H9 (cell line): Measurements from ENCODE around the gene RNF224. TPM values are rescaled to one million over a fixed set of nuclear protein-coding genes. Genes with fewer than 3 reads are reported as not detected.

Experiments
- DNase-seq: peaks from one replicate; pipeline ENCODE4 v3.0.0-alpha.2; 2017
- H2AFZ ChIP-seq: one replicate; pipeline ENCODE4 v1.6.1; 2013; ENCODE audit warnings: mild to moderate bottlenecking, low read length, control low read depth, moderate library complexity
- H2AK5ac ChIP-seq: 2 replicates; pipeline ENCODE4 v1.6.1; 2013; ENCODE audit warnings: low read length, control low read depth, mixed read lengths; ENCODE audit not compliant: insufficient read length
- H2BK120ac ChIP-seq: one replicate; pipeline ENCODE4 v1.6.1; 2013; ENCODE audit warnings: low read depth, mild to moderate bottlenecking, low read length, control low read depth, inconsistent platforms; ENCODE audit not compliant: poor library complexity, severe bottlenecking
- H2BK12ac ChIP-seq: 2 replicates; pipeline ENCODE4 v1.6.1; 2013; ENCODE audit warnings: low read length, control low read depth, mixed read lengths, low read depth; ENCODE audit not compliant: insufficient read length
- H2BK15ac ChIP-seq: 2 replicates; pipeline ENCODE4 v1.6.1; 2013; ENCODE audit warnings: low read depth, low read length, control low read depth
- H2BK20ac ChIP-seq: one replicate; pipeline ENCODE4 v1.6.1; 2013; ENCODE audit warnings: low read depth, mild to moderate bottlenecking, low read length, control low read depth, inconsistent platforms; ENCODE audit not compliant: poor library complexity, severe bottlenecking
- H2BK5ac ChIP-seq: 2 replicates; pipeline ENCODE4 v1.6.1; 2013; ENCODE audit warnings: low read length, control low read depth, mixed read lengths; ENCODE audit not compliant: insufficient read length
- H3K14ac ChIP-seq: 2 replicates; pipeline ENCODE4 v1.6.1; 2013; ENCODE audit warnings: low read length, control low read depth; ENCODE audit not compliant: insufficient read depth
- H3K18ac ChIP-seq: 2 replicates; pipeline ENCODE4 v1.6.1; 2013; ENCODE audit warnings: low read depth, mild to moderate bottlenecking, mixed read lengths, low read length, control low read depth; ENCODE audit not compliant: insufficient read length
- H3K23ac ChIP-seq: 2 replicates; pipeline ENCODE4 v1.6.1; 2013; ENCODE audit warnings: low read length, control low read depth, mixed read lengths, low read depth; ENCODE audit not compliant: insufficient read length
- H3K23me2 ChIP-seq: 2 replicates; pipeline ENCODE4 v1.6.1; 2013; ENCODE audit warnings: low read depth, mild to moderate bottlenecking, mixed read lengths, low read length, control low read depth; ENCODE audit not compliant: insufficient read length, poor library complexity, severe bottlenecking
- H3K27ac ChIP-seq: 2 replicates; pipeline ENCODE4 v1.5.1; 2013; ENCODE audit warnings: low read length, control low read depth, mixed read lengths, low read depth; ENCODE audit not compliant: insufficient read length
- H3K27me3 ChIP-seq: 2 replicates; pipeline ENCODE4 v1.6.1; 2013; ENCODE audit warnings: low read length, control low read depth, inconsistent platforms; ENCODE audit not compliant: insufficient read depth
- H3K4ac ChIP-seq: 2 replicates; pipeline ENCODE4 v1.6.1; 2013; ENCODE audit warnings: low read depth, mild to moderate bottlenecking, control low read depth, inconsistent platforms, low read length, moderate library complexity
- H3K4me1 ChIP-seq: 2 replicates; pipeline ENCODE4 v1.6.1; 2013; ENCODE audit warnings: low read length, control low read depth, inconsistent platforms; ENCODE audit not compliant: insufficient read depth
- H3K4me2 ChIP-seq: 2 replicates; pipeline ENCODE4 v1.6.1; 2013; ENCODE audit warnings: low read length, control low read depth, mixed read lengths; ENCODE audit not compliant: insufficient read length, insufficient read depth
- H3K56ac ChIP-seq: 2 replicates; pipeline ENCODE4 v1.6.1; 2013; ENCODE audit warnings: low read depth, mild to moderate bottlenecking, mixed read lengths, low read length, control low read depth; ENCODE audit not compliant: insufficient read length
- H3K79me1 ChIP-seq: 2 replicates; pipeline ENCODE4 v1.6.1; 2013; ENCODE audit warnings: low read depth, mild to moderate bottlenecking, moderate library complexity, low read length, control low read depth, inconsistent platforms; ENCODE audit not compliant: insufficient read depth, poor library complexity, severe bottlenecking
- H3K79me2 ChIP-seq: 2 replicates; pipeline ENCODE4 v1.6.1; 2013; ENCODE audit warnings: low read length, control low read depth, inconsistent platforms; ENCODE audit not compliant: insufficient read depth
- H3K9ac ChIP-seq: 2 replicates; pipeline ENCODE4 v1.6.1; 2013; ENCODE audit warnings: low read length, control low read depth, mixed read lengths; ENCODE audit not compliant: insufficient read length; ENCODE audit errors: extremely low read depth
- H3K9me3 ChIP-seq: one replicate; pipeline ENCODE4 v1.6.1; 2013; ENCODE audit warnings: low read depth, low read length, inconsistent platforms; ENCODE audit not compliant: control insufficient read depth
- H3T11ph ChIP-seq: one replicate; pipeline ENCODE4 v1.6.1; 2013; ENCODE audit warnings: mild to moderate bottlenecking, low read length, control low read depth, inconsistent platforms
- H4K20me1 ChIP-seq: one replicate; pipeline ENCODE4 v1.6.1; 2013; ENCODE audit not compliant: control insufficient read depth, insufficient read length, insufficient read depth
- H4K5ac ChIP-seq: 2 replicates; pipeline ENCODE4 v1.6.1; 2013; ENCODE audit warnings: low read depth, mild to moderate bottlenecking, mixed read lengths, low read length, control low read depth; ENCODE audit not compliant: insufficient read length
- H4K8ac ChIP-seq: replicated peaks from 2 replicates; pipeline ENCODE4 v1.6.1; 2013; ENCODE audit warnings: low read length, control low read depth, mixed read lengths, low read depth; ENCODE audit not compliant: insufficient read length
- H4K91ac ChIP-seq: 2 replicates; pipeline ENCODE4 v1.6.1; 2013; ENCODE audit warnings: low read depth, mild to moderate bottlenecking, moderate library complexity, mixed read lengths, low read length, control low read depth; ENCODE audit not compliant: insufficient read length
- H3K27ac Mint-ChIP-seq, 3 experiments: 2 replicates in 2 of 3; 3 replicates in 1 of 3; pipeline ENCODE4 v1.8.0; 2020 to 2021; ENCODE audit warnings: mixed read lengths in 3 of 3, mild to moderate bottlenecking in 1 of 3, moderate library complexity in 1 of 3
- H3K27me3 Mint-ChIP-seq: 2 replicates; pipeline ENCODE4 v1.8.0; 2021; ENCODE audit warnings: low read depth, mild to moderate bottlenecking, moderate library complexity, mixed read lengths
- H3K36me3 Mint-ChIP-seq, 3 experiments: 2 replicates in 2 of 3; 3 replicates in 1 of 3; pipeline ENCODE4 v1.8.0; 2020 to 2021; ENCODE audit warnings: low read depth in 3 of 3, mixed read lengths in 3 of 3; ENCODE audit not compliant: insufficient read depth in 1 of 3
- H3K4me1 Mint-ChIP-seq, 2 experiments: 2 replicates each; pipeline ENCODE4 v1.8.0; 2020; ENCODE audit warnings: mixed read lengths in 2 of 2
- H3K4me3 Mint-ChIP-seq, 2 experiments: 2 replicates in 1 of 2; 3 replicates in 1 of 2; pipeline ENCODE4 v1.8.0; 2020 to 2021; ENCODE audit warnings: mild to moderate bottlenecking in 2 of 2, mixed read lengths in 2 of 2, moderate library complexity in 1 of 2
- H3K9me3 Mint-ChIP-seq, 2 experiments: 2 replicates in 1 of 2; 3 replicates in 1 of 2; pipeline ENCODE4 v1.8.0; 2020; ENCODE audit warnings: mild to moderate bottlenecking in 2 of 2, mixed read lengths in 2 of 2, moderate library complexity in 1 of 2
- WGBS: extraction: QIAGEN DNeasy Blood & Tissue Kit; methylation state at CpG from one replicate; pipeline ENCODE4 v1.1.7; 2013; ENCODE audit warnings: missing lambda C conversion rate, low lambda C conversion rate, mixed read lengths; ENCODE audit not compliant: insufficient read length; ENCODE audit errors: extremely low coverage; 5-methylcytosine and 5-hydroxymethylcytosine counted together
- total RNA-seq: library from RNA; stranded (reverse); gene quantifications from 2 replicates; pipeline ENCODE4 v1.2.1, GENCODE V29; 2021
- TF ChIP-seq, protein P1 (sequence below): fragments of 200-600 bp; sonication (generic); conservative IDR thresholded peaks from 3 replicates; pipeline ENCODE4 v1.8.0; 2021; ENCODE audit warnings: antibody characterized with exemption, mild to moderate bottlenecking

RNF224 gene
- total RNA-seq, 1 experiment from 2014 or later: 0.15 TPM

DNA sequence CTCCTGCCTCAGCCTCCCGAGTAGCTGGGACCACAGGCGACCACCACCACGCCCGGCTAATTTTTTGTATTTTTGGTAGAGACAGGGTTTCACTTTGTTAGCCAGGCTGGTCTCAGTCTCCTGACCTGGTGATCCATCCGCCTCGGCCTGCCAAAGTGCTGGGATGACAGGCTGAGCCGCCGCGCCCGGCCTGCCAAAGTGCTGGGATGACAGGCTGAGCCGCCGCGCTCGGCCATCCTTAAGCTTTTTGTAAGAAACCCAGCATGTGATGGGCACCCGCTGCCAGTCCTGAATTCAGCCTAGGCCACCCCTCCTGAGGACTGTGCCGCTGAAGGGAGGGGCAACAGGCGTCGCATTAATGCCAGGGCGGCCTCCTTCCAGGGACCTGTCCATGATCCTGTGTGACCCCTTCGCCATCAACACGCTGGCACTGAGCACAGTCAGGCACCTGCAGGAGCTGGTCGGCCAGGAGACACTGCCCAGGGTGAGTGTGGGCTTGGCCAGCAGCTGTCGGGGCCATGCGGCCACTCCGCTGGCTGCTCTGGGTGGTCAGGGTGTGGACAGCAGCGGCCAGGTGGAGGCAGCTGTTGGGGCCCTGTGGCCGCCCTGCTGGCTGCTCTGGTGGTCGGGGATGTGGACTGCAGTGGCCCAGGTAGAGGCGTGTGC lies 38.3 kb downstream of the RNF224 start:
- 0 out of 4 replicates have a peak, but pooled peaks cover 0 to 3% of the 10 kb centered on the region in 2 experiments for H3K4me1 Mint-ChIP-seq
- Histone ChIP-seq H3K9ac (no peak overlapping the region), H2BK12ac (no peak overlapping the region), H3K56ac (no peak overlapping the region), H2BK120ac (no peak overlapping the region), H2BK5ac (no peak overlapping the region), H3K79me2 (no peaks in the 10 kb centered on the region), H4K91ac (no peak overlapping the region), H3K9me3 (no peaks in the 10 kb centered on the region), H3K23me2 (no peaks in the 10 kb centered on the region), H4K5ac (no peak overlapping the region), H3K79me1 (no peaks in the 10 kb centered on the region), H3T11ph (no peak overlapping the region), H3K27me3 (no peaks in the 10 kb centered on the region), H3K4ac (no peak overlapping the region), H3K14ac (no peak overlapping the region), H3K4me1 (no peaks in the 10 kb centered on the region), H3K27ac (no peak overlapping the region), H2AFZ (no peak overlapping the region), H3K4me2 (no peak overlapping the region), H4K8ac (no peak overlapping the region), H3K23ac (no peak overlapping the region), H4K20me1 (no peaks in the 10 kb centered on the region), H2BK15ac (no peak overlapping the region), H2AK5ac (no peak overlapping the region), H3K18ac (no peak overlapping the region), H2BK20ac (no peak overlapping the region)
- H3K36me3 Mint-ChIP-seq: peaks cover 10 to 55% (median 42%) of the 10 kb centered on the region in 3 experiments; a peak in 6 of 7 replicates
- H3K27ac Mint-ChIP-seq: no peak overlapping the region
- WGBS: no CpG with 5 or more reads among the region's 29 CpGs
- H3K27me3 Mint-ChIP-seq: no peaks in the 10 kb centered on the region; the same call in 1 of the 2 replicates
- no peak overlapping the region for H3K4me3 Mint-ChIP-seq
- no peaks in the 10 kb centered on the region; a peak in 1 of 5 replicates for H3K9me3 Mint-ChIP-seq
- no peak for DNase-seq
- TF ChIP-seq, protein P1, sequence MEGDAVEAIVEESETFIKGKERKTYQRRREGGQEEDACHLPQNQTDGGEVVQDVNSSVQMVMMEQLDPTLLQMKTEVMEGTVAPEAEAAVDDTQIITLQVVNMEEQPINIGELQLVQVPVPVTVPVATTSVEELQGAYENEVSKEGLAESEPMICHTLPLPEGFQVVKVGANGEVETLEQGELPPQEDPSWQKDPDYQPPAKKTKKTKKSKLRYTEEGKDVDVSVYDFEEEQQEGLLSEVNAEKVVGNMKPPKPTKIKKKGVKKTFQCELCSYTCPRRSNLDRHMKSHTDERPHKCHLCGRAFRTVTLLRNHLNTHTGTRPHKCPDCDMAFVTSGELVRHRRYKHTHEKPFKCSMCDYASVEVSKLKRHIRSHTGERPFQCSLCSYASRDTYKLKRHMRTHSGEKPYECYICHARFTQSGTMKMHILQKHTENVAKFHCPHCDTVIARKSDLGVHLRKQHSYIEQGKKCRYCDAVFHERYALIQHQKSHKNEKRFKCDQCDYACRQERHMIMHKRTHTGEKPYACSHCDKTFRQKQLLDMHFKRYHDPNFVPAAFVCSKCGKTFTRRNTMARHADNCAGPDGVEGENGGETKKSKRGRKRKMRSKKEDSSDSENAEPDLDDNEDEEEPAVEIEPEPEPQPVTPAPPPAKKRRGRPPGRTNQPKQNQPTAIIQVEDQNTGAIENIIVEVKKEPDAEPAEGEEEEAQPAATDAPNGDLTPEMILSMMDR: no peak
